ENCODE measurements around the gene RNU6-9.
A peak's percentile ranks its signal among the peaks of the same experiment; 100 is the strongest.

DNA sequence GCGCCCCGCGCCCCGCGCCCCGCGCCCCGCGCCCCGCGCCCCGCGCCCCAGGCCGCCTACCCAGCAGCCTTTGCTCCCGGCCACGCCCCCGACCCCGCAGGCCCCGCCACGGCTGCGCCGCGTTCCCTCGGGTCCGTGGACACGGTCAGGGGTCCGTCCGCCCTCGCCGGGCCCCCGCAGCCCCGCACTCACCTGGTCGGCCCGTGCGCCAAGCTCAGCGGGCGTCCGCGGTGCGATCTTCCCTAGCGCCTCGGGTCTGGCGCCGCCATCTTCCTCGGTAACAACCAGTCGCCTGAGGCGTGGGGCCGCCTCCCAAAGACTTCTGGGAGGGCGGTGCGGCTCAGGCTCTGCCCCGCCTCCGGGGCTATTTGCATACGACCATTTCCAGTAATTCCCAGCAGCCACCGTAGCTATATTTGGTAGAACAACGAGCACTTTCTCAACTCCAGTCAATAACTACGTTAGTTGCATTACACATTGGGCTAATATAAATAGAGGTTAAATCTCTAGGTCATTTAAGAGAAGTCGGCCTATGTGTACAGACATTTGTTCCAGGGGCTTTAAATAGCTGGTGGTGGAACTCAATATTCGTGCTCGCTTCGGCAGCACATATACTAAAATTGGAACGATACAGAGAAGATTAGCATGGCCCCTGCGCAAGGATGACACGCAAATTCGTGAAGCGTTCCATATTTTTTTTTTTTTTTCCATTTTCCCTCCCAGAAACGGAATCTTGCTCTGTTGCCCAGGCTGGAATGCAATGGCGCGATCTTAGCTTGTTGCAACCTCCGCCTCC lies at the start of gene RNU6-9, which contains the start of gene MED16:
- TF ChIP-seq, protein P1, sequence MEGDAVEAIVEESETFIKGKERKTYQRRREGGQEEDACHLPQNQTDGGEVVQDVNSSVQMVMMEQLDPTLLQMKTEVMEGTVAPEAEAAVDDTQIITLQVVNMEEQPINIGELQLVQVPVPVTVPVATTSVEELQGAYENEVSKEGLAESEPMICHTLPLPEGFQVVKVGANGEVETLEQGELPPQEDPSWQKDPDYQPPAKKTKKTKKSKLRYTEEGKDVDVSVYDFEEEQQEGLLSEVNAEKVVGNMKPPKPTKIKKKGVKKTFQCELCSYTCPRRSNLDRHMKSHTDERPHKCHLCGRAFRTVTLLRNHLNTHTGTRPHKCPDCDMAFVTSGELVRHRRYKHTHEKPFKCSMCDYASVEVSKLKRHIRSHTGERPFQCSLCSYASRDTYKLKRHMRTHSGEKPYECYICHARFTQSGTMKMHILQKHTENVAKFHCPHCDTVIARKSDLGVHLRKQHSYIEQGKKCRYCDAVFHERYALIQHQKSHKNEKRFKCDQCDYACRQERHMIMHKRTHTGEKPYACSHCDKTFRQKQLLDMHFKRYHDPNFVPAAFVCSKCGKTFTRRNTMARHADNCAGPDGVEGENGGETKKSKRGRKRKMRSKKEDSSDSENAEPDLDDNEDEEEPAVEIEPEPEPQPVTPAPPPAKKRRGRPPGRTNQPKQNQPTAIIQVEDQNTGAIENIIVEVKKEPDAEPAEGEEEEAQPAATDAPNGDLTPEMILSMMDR (IDR thresholded peaks at IDR 0.05): no peak
- peak; percentile 45 for TF ChIP-seq POLR2A (IDR thresholded peaks at IDR 0.05)
